GM21360 (cell line): ENCODE results near the gene WBP1L.
"Not testable (repeated sequence)": the region's sequence is repeated elsewhere in the genome, so short reads cannot be mapped to it uniquely, and the experiment has no call there.

ENCODE experiments used
- ATAC-seq: cut with Tn5 transposase; IDR thresholded peaks from one replicate; pipeline ENCODE4 v1.9.1; 2021; ENCODE audit warnings: mild to moderate bottlenecking, moderate library complexity; ENCODE audit not compliant: unreplicated experiment

WBP1L gene

GRCh38 chr10:102743588-102744373, at the start of gene WBP1L:
Gene WBP1L, plus strand, starts transcription at chr10:102743948. Its CDS starts 106 bp downstream, at chr10:102744054.
- peak; percentile 93 for ATAC-seq

- not testable (repeated sequence) for ATAC-seq
Measured at GRCh38 chr10:102695401-102695800, 48.3 kb upstream of the WBP1L start.

- ATAC-seq, result no peak
Measured at GRCh38 chr10:102696736-102697135, 47.0 kb upstream of the WBP1L start.

- no peak for ATAC-seq
Measured at GRCh38 chr10:102698894-102699293, 44.9 kb upstream of the WBP1L start.

- ATAC-seq, result no peak
Measured at GRCh38 chr10:102701272-102701671, 42.5 kb upstream of the WBP1L start.

- ATAC-seq, result no peak
Measured at GRCh38 chr10:102701796-102702195, 42.0 kb upstream of the WBP1L start.

- ATAC-seq, result no peak
Measured at GRCh38 chr10:102702742-102703141, 41.0 kb upstream of the WBP1L start.

GRCh38 chr10:102704915-102705314, 38.8 kb upstream of the WBP1L start:
- ATAC-seq, result no peak

- ATAC-seq, result no peak
Measured at GRCh38 chr10:102705531-102705930, 38.2 kb upstream of the WBP1L start.

- ATAC-seq, result no peak
Measured at GRCh38 chr10:102710609-102711008, 33.1 kb upstream of the WBP1L start.

- no peak for ATAC-seq
Measured at GRCh38 chr10:102712089-102712488, 31.7 kb upstream of the WBP1L start.

- ATAC-seq, result no peak
Measured at GRCh38 chr10:102712843-102713538, 30.8 kb upstream of the WBP1L start.

- ATAC-seq, result peak; percentile 32
Measured at GRCh38 chr10:102713539-102713813, 30.3 kb upstream of the WBP1L start.

- ATAC-seq, result peak; percentile 75
Measured at GRCh38 chr10:102713814-102714620, 29.7 kb upstream of the WBP1L start, which contains the start of gene ARL3. Gene ARL3, minus strand, starts transcription at chr10:102714397. Its CDS starts 122 bp downstream, at chr10:102714275.

- ATAC-seq, result peak; percentile 15
Measured at GRCh38 chr10:102714621-102715455, 28.9 kb upstream of the WBP1L start, which contains the start of gene SFXN2. Gene SFXN2, plus strand, starts transcription at chr10:102714636. Its CDS starts 12,001 bp downstream, at chr10:102726637.

GRCh38 chr10:102715880-102716279, 27.9 kb upstream of the WBP1L start:
- no peak for ATAC-seq

GRCh38 chr10:102716900-102717565, 26.7 kb upstream of the WBP1L start:
- ATAC-seq, result not testable (repeated sequence)

GRCh38 chr10:102718220-102718619, 25.5 kb upstream of the WBP1L start:
- no peak for ATAC-seq

- ATAC-seq, result no peak
Measured at GRCh38 chr10:102720337-102720736, 23.4 kb upstream of the WBP1L start.

GRCh38 chr10:102720775-102721301, 22.9 kb upstream of the WBP1L start:
- ATAC-seq, result no peak
